Caco-2 (cell line): Measurements from ENCODE around the gene MEA1. TPM values are rescaled to one million over a fixed set of nuclear protein-coding genes. Genes with fewer than 3 reads are reported as not detected.

Experiments used
- BruUV-seq: library from RNA; stranded (reverse); fragments of 400-500 nt; replicated peaks from 2 replicates; lab custom pipeline; 2021; lab: Mats Ljungman, UMichigan
- CTCF ChIA-PET: fragments of 300-600 bp; sonication (Branson Sonifier 250); formaldehyde crosslinking; loops from one replicate; lab custom pipeline; 2022; ENCODE audit warnings: antibody characterized with exemption; lab: Charles Lee
- POLR2A ChIA-PET: fragments of 300-600 bp; sonication (Branson Sonifier 250); formaldehyde crosslinking; loops from one replicate; lab custom pipeline; 2022; ENCODE audit warnings: antibody characterized with exemption; lab: Charles Lee
- DNase-seq, 2 experiments: peaks; one replicate each; pipeline versions ENCODE4 v3.0.0 to v3.0.0-alpha.2; 2020 to 2022
- H3K27me3 ChIP-seq: replicated peaks from 2 replicates; pipeline ENCODE4 v1.6.0; 2011; ENCODE audit warnings: low read length; ENCODE audit not compliant: control insufficient read depth, insufficient read depth
- H3K36me3 ChIP-seq: 2 replicates; pipeline ENCODE4 v1.5.1; 2011; ENCODE audit warnings: low read length; ENCODE audit not compliant: control insufficient read depth, insufficient read depth
- H3K4me1 ChIP-seq: fragments of 250-450 bp; sonication (Bioruptor Pico); 2 replicates; pipeline ENCODE4 v1.5.1; 2020; ENCODE audit warnings: mild to moderate bottlenecking
- H3K4me3 ChIP-seq: 2 replicates; pipeline ENCODE4 v1.5.1; 2011; ENCODE audit warnings: low read depth, mild to moderate bottlenecking, control low read depth, low read length
- H3K9me3 ChIP-seq: fragments of 250-450 bp; sonication (Bioruptor Pico); 2 replicates; pipeline ENCODE4 v1.5.1; 2020; ENCODE audit warnings: mild to moderate bottlenecking, moderate library complexity
- H3K27ac Mint-ChIP-seq: one replicate; pipeline ENCODE4 v1.8.0; 2022; ENCODE audit warnings: mixed read lengths; ENCODE audit not compliant: unreplicated experiment
- H3K27me3 Mint-ChIP-seq: one replicate; pipeline ENCODE4 v1.8.0; 2022; ENCODE audit warnings: mixed read lengths; ENCODE audit not compliant: insufficient read depth, unreplicated experiment
- H3K36me3 Mint-ChIP-seq: one replicate; pipeline ENCODE4 v1.8.0; 2022; ENCODE audit warnings: mild to moderate bottlenecking, mixed read lengths; ENCODE audit not compliant: insufficient read depth, unreplicated experiment
- H3K4me1 Mint-ChIP-seq: one replicate; pipeline ENCODE4 v1.8.0; 2022; ENCODE audit warnings: low read depth, mixed read lengths; ENCODE audit not compliant: unreplicated experiment
- H3K4me3 Mint-ChIP-seq: one replicate; pipeline ENCODE4 v1.8.0; 2022; ENCODE audit warnings: mild to moderate bottlenecking, moderate library complexity, mixed read lengths; ENCODE audit not compliant: unreplicated experiment
- H3K9me3 Mint-ChIP-seq: one replicate; pipeline ENCODE4 v1.8.0; 2022; ENCODE audit warnings: mixed read lengths; ENCODE audit not compliant: unreplicated experiment
- CTCF ChIP-seq, 2 experiments: fragments of 200-600 bp in 1 of 2; IDR thresholded peaks; 1 replicate in 1 of 2; 2 replicates in 1 of 2; pipeline versions ENCODE4 v1.5.1 to v1.8.0; 2011 to 2022; ENCODE audit warnings: antibody characterized with exemption in 1 of 2, control low read depth in 1 of 2, inconsistent platforms in 1 of 2, low read depth in 1 of 2, low read length in 1 of 2, mild to moderate bottlenecking in 1 of 2, moderate library complexity in 1 of 2; ENCODE audit not compliant: insufficient read depth in 1 of 2, severe bottlenecking in 1 of 2, unreplicated experiment in 1 of 2
- intact Hi-C: fragments of 100-400 bp; cut with micrococcal nuclease; formaldehyde crosslinking; loops from one replicate; pipeline ENCODE4 v1.10.0; 2022; ENCODE audit not compliant: unreplicated experiment
- total RNA-seq: library from RNA; stranded (reverse); gene quantifications from 2 replicates; pipeline ENCODE4 v1.2.3, GENCODE V29; 2022

The MEA1 gene
- total RNA-seq, 1 experiment from 2014 or later = 62.3 TPM

- Mint-ChIP-seq H3K36me3 (peaks cover 96% of the 10 kb centered on the region), H3K4me1 (no peaks in the 10 kb centered on the region), H3K27me3 (no peaks in the 10 kb centered on the region), H3K27ac (no peak overlapping the region), H3K9me3 (no peaks in the 10 kb centered on the region), H3K4me3 (no peak overlapping the region)
- Histone ChIP-seq H3K9me3 (no peaks in the 10 kb centered on the region), H3K36me3 (peaks cover 4% of the 10 kb centered on the region), H3K27me3 (no peaks in the 10 kb centered on the region), H3K4me1 (no peaks in the 10 kb centered on the region), H3K4me3 (no peak overlapping the region)
- no peak for TF ChIP-seq CTCF (IDR thresholded peaks at IDR 0.05; ENCODE audit: insufficient read depth in 1 of 2, low read depth in 1 of 2, low read length in 1 of 2, severe bottlenecking in 1 of 2, unreplicated experiment in 1 of 2)
- ChIA-PET POLR2A (interaction anchor here (0.6 to 1.1 kb wide), 3 partner anchors 15 to 119 kb away, joined by 3 read pairs; partner anchors contain the start of genes KLC4, KLHDC3 and MRPL2), CTCF (no interaction called here)
- no peak for DNase-seq
- no TSS peak for BruUV-seq
- intact Hi-C loops = no loop called here
Observed at GRCh38 chr6:43029120-43029519, 15.4 kb upstream of the MEA1 start.

GRCh38 chr6:43026365-43026764 lies 12.6 kb upstream of the MEA1 start:
- no peak for TF ChIP-seq CTCF (IDR thresholded peaks at IDR 0.05; ENCODE audit: insufficient read depth in 1 of 2, low read depth in 1 of 2, low read length in 1 of 2, severe bottlenecking in 1 of 2, unreplicated experiment in 1 of 2)
- no peak for DNase-seq
- intact Hi-C loops = no loop called here
- H3K36me3 ChIP-seq = peaks cover 3% of the 10 kb centered on the region; the same call in 1 of the 2 replicates
- 0 out of 2 replicates have a peak, but pooled peaks cover 3% of the 10 kb centered on the region for H3K4me1 ChIP-seq
- H3K4me3 Mint-ChIP-seq = no peak overlapping the region
- H3K36me3 Mint-ChIP-seq = peaks cover 88% of the 10 kb centered on the region
- ChIA-PET POLR2A (interaction anchor here (0.6 kb wide), 1 partner anchor 32 kb away, joined by 4 read pairs; no protein-coding TSS in a partner anchor), CTCF (no interaction called here)
- no peaks in the 10 kb centered on the region for H3K9me3 ChIP-seq
- BruUV-seq = no TSS peak
- no peaks in the 10 kb centered on the region for H3K4me1 Mint-ChIP-seq
- H3K27me3 Mint-ChIP-seq = no peaks in the 10 kb centered on the region
- H3K27me3 ChIP-seq = no peaks in the 10 kb centered on the region
- H3K9me3 Mint-ChIP-seq = no peaks in the 10 kb centered on the region
- H3K4me3 ChIP-seq = no peak overlapping the region
- H3K27ac Mint-ChIP-seq = no peak overlapping the region

GRCh38 chr6:43024436-43024835 lies 10.7 kb upstream of the MEA1 start:
- H3K9me3 Mint-ChIP-seq = no peaks in the 10 kb centered on the region
- DNase-seq = no peak
- H3K4me1 Mint-ChIP-seq = no peaks in the 10 kb centered on the region
- POLR2A ChIA-PET = no interaction called here
- BruUV-seq = no TSS peak
- intact Hi-C loops = no loop called here
- no peak overlapping the region for H3K4me3 ChIP-seq
- peaks cover 80% of the 10 kb centered on the region for H3K36me3 Mint-ChIP-seq
- H3K4me1 ChIP-seq = peaks cover 10% of the 10 kb centered on the region
- no peaks in the 10 kb centered on the region for H3K27me3 Mint-ChIP-seq
- H3K27me3 ChIP-seq = no peaks in the 10 kb centered on the region
- CTCF ChIA-PET = no interaction called here
- peaks cover 3% of the 10 kb centered on the region; the same call in 1 of the 2 replicates for H3K36me3 ChIP-seq
- H3K4me3 Mint-ChIP-seq = no peak overlapping the region
- no peak overlapping the region for H3K27ac Mint-ChIP-seq
- no peaks in the 10 kb centered on the region for H3K9me3 ChIP-seq
- TF ChIP-seq CTCF (IDR thresholded peaks at IDR 0.05; ENCODE audit: insufficient read depth in 1 of 2, low read depth in 1 of 2, low read length in 1 of 2, severe bottlenecking in 1 of 2, unreplicated experiment in 1 of 2) = no peak
